Activated T-cell treated with anti-CD3 and anti-CD28 coated beads, Interleukin-2, amount 50 U/mL, for 24 hours (primary cell): ENCODE results near the gene PRPF31.
A peak's percentile ranks its signal among the peaks of the same experiment; 100 is the strongest.

Source experiments
- DNase-seq: peaks from one replicate; pipeline ENCODE4 v3.0.0-alpha.2; 2020
- H3K27ac Mint-ChIP-seq: 2 replicates; pipeline ENCODE4 v1.8.0; 2020; ENCODE audit warnings: mild to moderate bottlenecking, mixed read lengths
- H3K27me3 Mint-ChIP-seq: 2 replicates; pipeline ENCODE4 v1.8.0; 2020; ENCODE audit warnings: mixed read lengths
- H3K36me3 Mint-ChIP-seq: 2 replicates; pipeline ENCODE4 v1.8.0; 2020; ENCODE audit warnings: low read depth, mixed read lengths
- H3K4me1 Mint-ChIP-seq: 2 replicates; pipeline ENCODE4 v1.8.0; 2020; ENCODE audit warnings: low read depth, mixed read lengths
- H3K4me3 Mint-ChIP-seq: 2 replicates; pipeline ENCODE4 v1.8.0; 2020; ENCODE audit warnings: mild to moderate bottlenecking, moderate library complexity, mixed read lengths
- H3K9me3 Mint-ChIP-seq: 2 replicates; pipeline ENCODE4 v1.8.0; 2020; ENCODE audit warnings: mixed read lengths

Gene PRPF31

GRCh38 chr19:54178581-54179261, 63.2 kb downstream of the PRPF31 start:
- Mint-ChIP-seq H3K4me1 (no peaks in the 10 kb centered on the region), H3K36me3 (peaks cover 68% of the 10 kb centered on the region), H3K4me3 (no peak overlapping the region), H3K27me3 (no peaks in the 10 kb centered on the region), H3K9me3 (no peaks in the 10 kb centered on the region), H3K27ac (no peak overlapping the region)
- DNase-seq: peak; percentile 58

GRCh38 chr19:54179262-54179852, 63.8 kb downstream of the PRPF31 start:
- H3K36me3 Mint-ChIP-seq: peaks cover 74% of the 10 kb centered on the region
- no peaks in the 10 kb centered on the region for H3K27me3 Mint-ChIP-seq
- DNase-seq: no peak
- no peak overlapping the region for H3K4me3 Mint-ChIP-seq
- no peaks in the 10 kb centered on the region for H3K9me3 Mint-ChIP-seq
- H3K4me1 Mint-ChIP-seq: no peaks in the 10 kb centered on the region
- H3K27ac Mint-ChIP-seq: no peak overlapping the region

- DNase-seq: no peak
- no peak overlapping the region for H3K27ac Mint-ChIP-seq
- peaks cover 72% of the 10 kb centered on the region for H3K36me3 Mint-ChIP-seq
- no peaks in the 10 kb centered on the region for H3K9me3 Mint-ChIP-seq
- no peaks in the 10 kb centered on the region for H3K4me1 Mint-ChIP-seq
- no peaks in the 10 kb centered on the region for H3K27me3 Mint-ChIP-seq
- H3K4me3 Mint-ChIP-seq: no peak overlapping the region
Measured at GRCh38 chr19:54179921-54180461, 64.4 kb downstream of the PRPF31 start.

GRCh38 chr19:54180691-54181091, 65.1 kb downstream of the PRPF31 start:
- no peaks in the 10 kb centered on the region for H3K27me3 Mint-ChIP-seq
- H3K27ac Mint-ChIP-seq: no peak overlapping the region
- H3K36me3 Mint-ChIP-seq: peaks cover 70% of the 10 kb centered on the region
- DNase-seq: no peak
- H3K4me3 Mint-ChIP-seq: no peak overlapping the region
- peaks cover 3% of the 10 kb centered on the region for H3K4me1 Mint-ChIP-seq
- H3K9me3 Mint-ChIP-seq: no peaks in the 10 kb centered on the region
